Measurements from ENCODE around the gene PRKAB1. TPM values are rescaled to one million over a fixed set of nuclear protein-coding genes. Genes with fewer than 3 reads are reported as not detected.

The PRKAB1 gene
- total RNA-seq, 1 donor from 2014 or later: 12.1 TPM

DNA sequence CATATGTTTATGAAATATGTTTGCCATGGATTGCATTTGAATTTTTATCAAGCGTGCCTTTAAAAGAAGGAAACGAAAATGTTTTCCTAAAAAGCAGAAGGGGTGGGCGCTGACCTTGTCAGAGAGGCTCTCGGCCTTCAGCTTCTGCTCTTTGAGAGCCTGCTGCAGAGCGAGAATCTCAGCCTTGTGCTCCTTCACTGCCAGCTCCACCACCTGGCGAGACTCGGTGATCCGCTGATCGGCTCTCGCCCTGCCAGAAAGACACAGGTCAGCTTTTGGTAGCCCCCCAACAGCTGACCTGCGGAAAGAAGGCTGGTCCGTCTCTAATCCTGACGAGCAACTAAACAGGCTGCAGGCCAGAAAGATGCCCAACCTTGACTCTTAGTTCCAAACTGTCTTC, 62.4 kb downstream of the PRKAB1 start:
- no peak for ATAC-seq
- intact Hi-C loops (cut with DNase I): no loop called here

More for the DNA sequence above, 62.4 kb downstream of the PRKAB1 start:
- no peak for DNase-seq (ENCODE audit: missing footprints)

Small RNAs within 50 kb of the gene (microRNA-seq; reads per million reads assigned to microRNA genes)
- gene MIR1178: not detected

Other genes with a start within 250 kb of the PRKAB1 start
- gene TMEM233, start 74.4 kb upstream of the PRKAB1 start, total RNA-seq: 0.22 TPM
- gene CIT, start 209.2 kb downstream of the PRKAB1 start, total RNA-seq: 1.1 TPM